ENCODE results near the gene AFMID.
"Not testable (repeated sequence)": the region's sequence is repeated elsewhere in the genome, so short reads cannot be mapped to it uniquely, and the experiment has no call there.

The AFMID gene

GRCh38 chr17:78224231-78225087 is 37.3 kb downstream of the AFMID start:
- no peak for DNase-seq

- no peak for DNase-seq
These were observed 38.1 kb downstream of the AFMID start for GRCh38 chr17:78225088-78225865.

- DNase-seq, result no peak
These were observed 39.0 kb downstream of the AFMID start for GRCh38 chr17:78226055-78226758.

- DNase-seq, result no peak
These were observed 39.7 kb downstream of the AFMID start for GRCh38 chr17:78226759-78227454.

GRCh38 chr17:78227455-78227916 is 40.3 kb downstream of the AFMID start:
- DNase-seq, result no peak

GRCh38 chr17:78228176-78228575 is 41.0 kb downstream of the AFMID start:
- DNase-seq, result no peak

GRCh38 chr17:78230252-78230962 is 43.2 kb downstream of the AFMID start:
- no peak for DNase-seq

GRCh38 chr17:78230996-78231935 is 44.1 kb downstream of the AFMID start, which contains the start of gene TMEM235:
TSS of gene TMEM235 (plus strand) at chr17:78231631. CDS start at chr17:78232024, 393 bp downstream.
- no peak for DNase-seq

- DNase-seq, result no peak
These were observed 45.1 kb downstream of the AFMID start for GRCh38 chr17:78231991-78232858.

- DNase-seq, result no peak
These were observed 45.7 kb downstream of the AFMID start for GRCh38 chr17:78232859-78233173.

- no peak for DNase-seq
These were observed 46.5 kb downstream of the AFMID start for GRCh38 chr17:78233678-78234077.

GRCh38 chr17:78234261-78234865 is 47.2 kb downstream of the AFMID start:
- no peak for DNase-seq

- not testable (repeated sequence) for DNase-seq
These were observed 47.9 kb downstream of the AFMID start for GRCh38 chr17:78235022-78235421.

GRCh38 chr17:78235885-78236284 is 48.7 kb downstream of the AFMID start:
- DNase-seq, result no peak

- no peak for DNase-seq
These were observed 49.4 kb downstream of the AFMID start for GRCh38 chr17:78236362-78237127.

GRCh38 chr17:78237401-78238012 is 50.3 kb downstream of the AFMID start:
- no peak for DNase-seq

GRCh38 chr17:78238823-78239488 is 51.8 kb downstream of the AFMID start:
- DNase-seq, result no peak

Measured in kidney glomerular epithelial cell (primary cell).